ENCODE results near the gene CCL14.

Gene CCL14

DNA sequence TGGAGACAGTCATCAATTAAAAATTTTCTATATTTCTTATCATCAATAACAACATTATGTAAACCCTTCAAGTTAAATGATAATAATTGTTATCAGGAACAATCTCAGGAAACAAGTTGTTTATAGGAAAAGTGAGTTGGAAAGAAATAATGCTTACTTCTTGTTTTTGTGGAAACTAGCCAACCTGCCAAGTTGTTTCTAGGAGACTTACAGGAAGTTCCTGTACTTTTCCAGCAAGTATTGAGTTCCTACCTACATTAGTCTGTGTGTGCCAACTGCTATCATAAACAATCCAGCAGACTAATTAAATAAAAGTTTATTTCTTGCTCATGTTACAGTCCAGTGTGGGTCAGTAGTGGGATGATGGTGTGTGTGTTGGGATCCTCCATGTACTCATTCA is 1.6 kb upstream of the CCL14 start:
- no peak for DNase-seq

DNA sequence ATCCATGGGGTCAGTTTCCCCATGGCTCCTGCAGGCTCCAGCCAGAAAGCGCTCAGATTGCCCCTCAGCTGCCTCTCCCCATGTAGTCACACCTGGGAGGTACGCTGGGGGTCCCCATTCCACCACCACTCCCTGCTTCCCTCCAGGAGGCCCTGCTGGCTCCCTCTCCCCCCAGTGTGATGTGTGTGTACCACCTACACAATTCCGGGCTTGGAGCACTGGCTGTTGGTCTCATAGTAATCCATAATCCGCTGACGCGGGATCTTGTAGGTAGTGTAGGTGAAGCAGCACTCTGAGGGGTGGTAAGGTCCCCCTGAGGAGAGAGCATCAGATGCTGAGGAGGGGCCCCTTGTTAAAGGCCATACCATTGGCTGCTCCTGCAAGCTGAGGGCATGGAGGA is 2.4 kb downstream of the CCL14 start:
- no peak for DNase-seq

GRCh38 chr17:35982409-35983191 is 3.9 kb downstream of the CCL14 start:
- DNase-seq = no peak

GRCh38 chr17:35981908-35982330 is 4.6 kb downstream of the CCL14 start:
- no peak for DNase-seq

DNA sequence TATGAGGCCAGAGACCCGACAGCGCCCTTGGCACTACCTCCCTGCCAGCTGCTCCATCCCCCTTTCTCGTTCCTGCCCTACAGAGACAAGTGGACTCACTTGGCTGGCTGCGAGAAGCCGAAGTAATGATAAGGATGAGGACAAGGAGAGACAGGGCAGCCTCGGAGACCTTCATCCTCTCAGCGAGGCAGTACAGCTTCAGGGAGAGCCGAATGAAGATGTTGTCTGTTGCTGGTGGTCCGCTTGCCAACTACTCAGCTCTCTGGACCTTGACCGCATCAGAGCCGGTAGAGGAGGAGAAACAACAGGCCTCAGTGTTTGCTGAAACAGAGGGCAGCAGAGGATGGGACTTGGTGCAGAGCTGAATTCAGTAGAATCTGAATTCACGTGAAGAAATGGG is 5.3 kb downstream of the CCL14 start, which contains the start of gene CCL16:
Gene CCL16, minus strand, starts transcription at position 252 of the 400 bp plus-strand sequence. Its CDS starts 77 bp downstream, at position 175.
- DNase-seq = no peak

DNA sequence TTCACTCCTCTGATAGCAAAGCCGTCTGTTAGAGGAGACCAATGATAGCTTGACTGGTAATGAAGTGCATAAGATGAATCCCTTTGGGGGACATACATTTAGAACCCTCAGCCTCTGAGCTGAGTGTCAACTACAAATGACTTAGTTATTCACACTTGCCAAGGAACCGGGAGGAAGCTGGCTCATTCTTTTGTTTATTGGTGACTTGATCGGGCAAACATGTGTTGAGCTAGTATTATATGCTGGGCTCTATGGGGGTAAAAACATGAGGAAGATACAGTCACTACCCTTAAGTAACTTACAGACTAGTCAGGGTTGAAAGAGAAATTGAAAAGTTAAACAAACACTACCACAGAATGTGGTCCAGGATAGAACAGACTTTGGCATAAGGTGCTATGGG is 8.2 kb downstream of the CCL14 start:
- DNase-seq = no peak

DNA sequence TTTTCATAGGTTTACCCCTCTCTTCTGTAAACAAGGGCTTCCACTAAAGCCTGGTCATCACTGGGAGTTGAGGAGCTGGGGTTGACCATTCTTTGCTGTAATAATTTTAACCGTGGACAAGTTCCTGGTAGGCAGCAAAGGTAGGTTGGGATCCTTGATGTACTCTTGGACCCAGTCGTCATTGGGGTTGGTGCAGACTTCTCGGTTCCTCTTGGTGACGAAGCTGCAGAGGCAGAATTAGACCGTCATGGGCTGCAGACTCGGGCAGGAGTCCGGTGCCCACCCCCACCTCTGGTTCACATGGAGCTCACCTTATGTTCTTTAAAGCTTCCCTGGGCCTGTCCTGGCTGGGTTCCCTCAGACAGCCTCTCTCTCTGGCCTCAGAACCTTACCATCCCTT is 9.0 kb downstream of the CCL14 start:
- no peak for DNase-seq

DNA sequence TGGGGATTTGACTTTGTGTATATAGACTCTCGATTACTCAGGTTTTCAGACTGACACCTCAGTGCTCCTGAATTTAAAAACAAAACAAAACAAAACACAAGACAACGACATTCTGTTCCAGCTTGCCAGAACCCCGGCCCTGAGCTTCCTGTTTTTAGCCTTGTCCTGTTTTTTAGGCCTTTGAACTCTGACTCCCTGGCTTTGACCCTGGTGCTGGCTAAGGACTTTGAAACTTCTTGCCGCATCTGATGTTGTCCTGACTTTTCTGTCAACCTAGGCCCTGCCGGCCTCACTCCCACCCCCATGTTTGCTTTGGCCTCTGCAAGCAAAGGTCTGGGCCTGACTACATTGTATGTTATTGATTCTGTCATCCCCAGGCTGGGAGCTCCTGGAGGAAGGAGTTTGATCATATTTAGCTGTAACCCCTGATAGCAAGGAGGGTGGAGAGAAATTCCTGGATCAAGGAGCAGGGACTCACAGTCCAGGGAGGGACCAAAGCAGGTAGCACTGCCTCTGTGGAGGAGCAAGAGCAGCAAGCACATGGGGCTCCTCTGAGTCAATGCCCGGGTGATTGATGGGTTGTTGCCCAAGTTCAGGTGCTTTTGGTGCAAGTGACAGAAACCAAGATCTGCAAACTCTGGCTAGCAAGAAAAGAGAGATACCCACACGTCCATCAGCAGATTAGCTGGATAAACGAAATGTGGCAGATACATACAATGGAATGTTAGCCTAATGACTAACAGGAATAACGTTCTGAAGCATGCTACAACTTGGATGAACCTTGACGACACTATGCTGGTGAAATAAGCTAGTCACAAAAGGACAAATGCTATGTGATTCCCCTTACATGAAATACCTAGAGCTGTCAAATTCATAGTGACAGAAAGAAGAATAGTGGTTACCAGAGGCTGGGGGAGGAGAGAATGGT is 12.9 kb downstream of the CCL14 start:
- DNase-seq = no peak

DNA sequence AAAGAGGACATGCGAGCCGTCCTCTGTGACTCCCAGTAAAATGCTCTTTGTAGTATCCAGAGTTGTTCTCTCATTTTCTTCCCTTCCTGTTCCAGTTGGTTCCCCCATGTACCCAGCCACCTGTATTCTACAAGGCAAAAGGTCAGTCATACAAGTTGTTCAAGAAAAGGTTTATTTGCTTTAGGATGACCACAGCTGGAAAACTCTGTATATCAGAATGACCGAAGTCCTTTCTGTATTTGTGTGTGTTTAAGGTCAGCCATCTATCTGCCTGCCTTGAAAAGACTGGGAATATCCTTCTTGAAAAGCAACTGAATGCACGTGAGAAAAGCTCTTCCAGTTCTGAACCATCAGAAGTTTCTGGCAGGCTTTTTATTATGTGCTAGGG is 13.6 kb downstream of the CCL14 start:
- no peak for DNase-seq

GRCh38 chr17:35972535-35972934 is 14.0 kb downstream of the CCL14 start:
- DNase-seq = no peak

GRCh38 chr17:35972066-35972465 is 14.5 kb downstream of the CCL14 start:
- no peak for DNase-seq

- DNase-seq = peak; percentile 65
These were observed 16.8 kb downstream of the CCL14 start for GRCh38 chr17:35969558-35970380.

DNA sequence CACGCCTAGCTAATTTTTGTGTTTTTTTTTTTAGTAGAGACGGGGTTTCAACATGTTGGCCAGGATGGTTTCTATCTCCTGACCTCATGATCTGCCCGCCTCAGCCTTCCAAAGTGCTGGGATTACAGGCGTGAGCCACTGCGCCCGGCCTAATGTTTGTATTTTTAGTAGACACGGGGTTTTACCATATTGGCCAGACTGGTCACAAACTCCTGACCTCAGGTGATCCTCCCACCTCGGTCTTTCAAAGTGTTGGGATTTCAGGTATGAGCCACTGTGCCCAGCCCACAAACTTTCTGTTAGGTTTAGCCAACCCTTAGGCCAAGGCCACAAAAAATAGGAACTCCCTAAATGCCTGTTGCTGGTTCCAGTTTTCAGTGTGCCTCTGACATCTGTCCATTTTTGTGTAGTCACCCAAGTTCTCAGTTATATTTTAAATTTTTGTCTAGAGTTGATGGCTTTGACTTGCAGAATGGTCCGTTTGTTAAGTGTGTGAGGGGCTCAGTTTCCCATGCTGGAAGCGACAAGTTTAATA is 17.9 kb downstream of the CCL14 start:
- no peak for DNase-seq

GRCh38 chr17:35965272-35965671 is 21.3 kb downstream of the CCL14 start:
- DNase-seq = no peak

DNA sequence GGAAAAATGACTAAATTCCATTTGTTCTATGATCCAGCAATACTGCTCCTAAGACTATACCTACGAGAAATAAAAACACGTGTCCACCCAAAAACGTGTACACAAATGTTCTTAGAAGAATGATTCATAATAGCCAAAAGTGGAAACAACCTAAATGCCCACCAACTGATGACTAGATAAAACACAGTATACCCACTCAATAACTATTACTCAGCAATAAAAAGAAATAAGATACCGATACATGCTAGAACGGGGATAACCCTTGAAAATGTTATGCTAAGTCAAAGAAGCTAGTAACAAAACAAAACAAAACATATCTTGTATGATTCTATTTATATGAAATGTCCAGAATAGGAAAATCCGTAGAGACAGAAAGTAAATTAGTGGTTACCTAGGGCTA is 22.9 kb downstream of the CCL14 start:
- no peak for DNase-seq

DNA sequence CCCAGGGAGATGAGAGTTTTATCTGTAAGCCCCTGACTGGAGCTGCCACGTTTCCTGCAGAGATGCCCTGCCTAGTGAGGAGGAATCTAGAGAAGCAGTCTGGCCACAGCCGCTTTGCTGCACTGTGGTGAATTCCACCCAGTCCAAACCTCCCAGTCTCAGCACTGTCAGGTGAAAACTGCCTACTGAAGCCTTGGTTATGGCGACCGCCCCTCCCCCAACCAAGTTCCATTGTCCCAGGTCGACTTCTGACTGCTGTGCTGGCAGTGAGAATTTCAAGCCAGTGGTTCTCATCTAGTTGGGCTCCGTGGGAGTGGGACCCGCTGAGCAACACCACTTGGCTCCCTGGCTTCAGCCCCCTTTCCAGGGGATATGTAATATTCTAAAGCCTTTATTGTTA is 32.8 kb downstream of the CCL14 start:
- DNase-seq = no peak

DNA sequence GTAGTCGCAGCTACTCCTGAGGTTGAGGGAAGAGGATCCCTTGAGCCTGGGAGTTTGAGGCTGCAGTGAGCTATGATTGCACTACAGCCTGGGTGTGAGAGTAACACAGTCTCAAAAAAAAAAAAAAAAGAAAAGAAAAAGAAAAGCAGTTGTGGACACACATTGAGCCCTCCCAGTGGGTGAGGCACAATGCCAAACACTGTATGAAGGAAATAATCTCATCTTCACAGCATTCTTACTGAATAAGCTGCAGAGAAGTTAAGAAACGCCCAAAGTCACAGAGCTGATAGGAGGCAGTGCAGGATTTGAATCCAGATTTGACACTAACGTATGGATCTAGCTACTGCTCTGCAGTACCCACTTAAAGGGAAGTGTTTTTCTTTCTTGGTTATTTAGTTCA is 37.1 kb downstream of the CCL14 start:
- no peak for DNase-seq

DNA sequence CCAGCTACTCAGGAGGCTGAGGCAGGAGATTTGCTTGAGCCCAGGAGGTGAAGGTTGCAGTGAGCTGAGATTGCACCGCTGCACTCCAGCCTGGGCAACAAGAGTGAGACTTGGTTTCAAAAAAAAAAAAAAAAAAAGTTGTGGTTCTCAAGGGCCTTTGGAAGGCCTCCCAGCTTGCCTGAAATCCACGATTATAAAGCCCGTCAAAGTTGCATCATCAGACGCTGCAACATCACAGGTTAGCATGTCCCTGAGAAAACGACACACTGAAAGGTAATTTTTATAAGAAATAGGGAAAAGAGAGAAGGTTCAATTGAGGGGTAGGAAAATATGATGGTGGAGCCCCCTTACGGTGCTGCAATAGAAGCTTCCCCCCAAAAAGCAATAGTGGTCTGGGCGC is 38.4 kb downstream of the CCL14 start:
- no peak for DNase-seq

DNA sequence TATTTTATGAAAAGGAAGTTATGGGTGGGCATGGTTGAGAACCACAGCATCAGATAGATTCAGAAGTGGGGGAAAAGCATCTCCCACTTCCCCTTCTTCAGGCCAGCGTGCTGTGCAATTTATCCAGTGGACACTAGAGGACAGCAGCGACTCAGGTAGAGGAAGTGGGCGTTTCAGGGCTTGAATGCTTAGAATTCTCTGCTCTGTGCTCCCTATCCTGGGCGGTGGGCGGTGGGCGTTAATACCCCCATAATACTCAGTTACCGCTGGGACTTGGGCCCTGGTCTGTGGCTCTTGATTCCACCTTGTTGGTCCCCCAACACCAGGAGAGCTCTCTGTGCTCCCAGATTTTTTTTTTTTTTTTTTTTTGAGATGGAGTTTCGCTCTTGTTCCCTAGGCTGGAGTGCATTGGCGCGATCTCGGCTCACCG is 39.4 kb downstream of the CCL14 start:
- peak; percentile 57 for DNase-seq

DNA sequence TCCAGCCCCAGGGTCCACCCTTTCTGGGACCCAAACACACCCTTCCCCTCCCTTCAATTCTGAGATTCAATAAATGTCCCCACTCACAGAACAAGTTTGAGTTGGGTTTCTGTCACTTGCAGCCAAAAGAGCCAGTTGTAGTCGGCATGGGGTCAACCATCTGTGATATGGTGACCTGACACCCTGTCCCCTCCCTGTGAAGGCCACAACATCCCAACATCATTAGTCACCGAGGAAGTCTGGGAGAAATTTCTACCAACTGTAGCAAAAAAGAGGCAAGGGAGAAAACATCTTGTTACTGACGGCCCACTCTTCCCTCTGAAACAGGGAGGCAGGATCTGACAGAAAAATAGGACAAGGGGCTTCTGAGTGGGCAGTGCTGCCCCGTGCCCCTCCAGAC is 42.4 kb downstream of the CCL14 start:
- no peak for DNase-seq

- no peak for DNase-seq
These were observed 43.0 kb downstream of the CCL14 start, which contains the start of gene LYZL6 for GRCh38 chr17:35943537-35943936. TSS of gene LYZL6 (minus strand) at chr17:35943713. CDS start at chr17:35939356, 4,357 bp downstream.

- no peak for DNase-seq
These were observed 43.8 kb downstream of the CCL14 start for GRCh38 chr17:35942588-35943186.
